MM.1S (cell line): ENCODE measurements around the gene TMEM82.

Experiments
- DNase-seq: peaks from one replicate; pipeline ENCODE4 v3.0.0-alpha.2; 2015
- H2AFZ ChIP-seq: fragments of 300-600 bp; sonication (generic); 2 replicates; pipeline ENCODE4 v1.6.0; 2016; ENCODE audit warnings: antibody characterized with exemption, low read length
- H3F3A ChIP-seq: fragments of 300-600 bp; sonication (generic); 2 replicates; pipeline ENCODE4 v1.6.1; 2016; ENCODE audit warnings: mild to moderate bottlenecking, antibody characterized with exemption, low read length, moderate library complexity, mixed read lengths; ENCODE audit not compliant: insufficient read depth
- H3K27ac ChIP-seq: fragments of 300-600 bp; sonication (generic); 2 replicates; pipeline ENCODE4 v1.5.1; 2016; ENCODE audit warnings: mild to moderate bottlenecking, low read length
- H3K27me3 ChIP-seq: fragments of 300-600 bp; sonication (generic); replicated peaks from 2 replicates; pipeline ENCODE4 v1.6.0; 2016; ENCODE audit warnings: low read length; ENCODE audit not compliant: insufficient read depth
- H3K36me3 ChIP-seq: fragments of 300-600 bp; sonication (generic); replicated peaks from 2 replicates; pipeline ENCODE4 v1.6.1; 2016; ENCODE audit warnings: mild to moderate bottlenecking, low read length, mixed read lengths; ENCODE audit not compliant: insufficient read depth
- H3K4me1 ChIP-seq: fragments of 300-600 bp; sonication (generic); 2 replicates; pipeline ENCODE4 v1.6.1; 2016; ENCODE audit warnings: low read length, mixed read lengths
- H3K4me2 ChIP-seq: fragments of 300-600 bp; sonication (generic); 2 replicates; pipeline ENCODE4 v1.6.0; 2016; ENCODE audit warnings: low read depth, low read length
- H3K4me3 ChIP-seq: fragments of 300-600 bp; sonication (generic); 2 replicates; pipeline ENCODE4 v1.5.1; 2016; ENCODE audit warnings: low read length, mixed read lengths
- H3K79me2 ChIP-seq: fragments of 300-600 bp; sonication (generic); 2 replicates; pipeline ENCODE4 v1.6.1; 2016; ENCODE audit warnings: mixed run types, low read length, mixed read lengths
- H3K9ac ChIP-seq: fragments of 300-600 bp; sonication (generic); 2 replicates; pipeline ENCODE4 v1.6.1; 2016; ENCODE audit warnings: low read length, mixed read lengths
- H3K9me2 ChIP-seq: fragments of 300-600 bp; sonication (generic); replicated peaks from 2 replicates; pipeline ENCODE4 v1.6.1; 2016; ENCODE audit warnings: mild to moderate bottlenecking, low read length, mixed read lengths; ENCODE audit not compliant: insufficient read depth
- H3K9me3 ChIP-seq: fragments of 300-600 bp; sonication (generic); replicated peaks from 2 replicates; pipeline ENCODE4 v1.6.1; 2016; ENCODE audit warnings: mild to moderate bottlenecking, low read length, mixed read lengths; ENCODE audit not compliant: insufficient read depth
- H4K20me1 ChIP-seq: fragments of 300-600 bp; sonication (generic); 2 replicates; pipeline ENCODE4 v1.6.1; 2016; ENCODE audit warnings: mild to moderate bottlenecking, low read length, moderate library complexity, mixed read lengths; ENCODE audit not compliant: insufficient read depth
- EZH2 ChIP-seq: fragments of 300-600 bp; sonication (generic); optimal IDR thresholded peaks from 2 replicates; pipeline ENCODE3; 2017; ENCODE audit warnings: low read depth, mild to moderate bottlenecking, antibody characterized with exemption, low read length, mixed read lengths
- EZH2phosphoT487 ChIP-seq: fragments of 300-600 bp; sonication (generic); IDR thresholded peaks from 2 replicates; pipeline ENCODE4 v1.6.1; 2018; ENCODE audit warnings: antibody characterized with exemption, low read length
- TF ChIP-seq, protein P1 (sequence below): fragments of 300-600 bp; sonication (generic); IDR thresholded peaks from 2 replicates; pipeline ENCODE4 v1.5.1; 2016; ENCODE audit warnings: antibody characterized with exemption, low read length, mixed read lengths

Gene TMEM82

DNA sequence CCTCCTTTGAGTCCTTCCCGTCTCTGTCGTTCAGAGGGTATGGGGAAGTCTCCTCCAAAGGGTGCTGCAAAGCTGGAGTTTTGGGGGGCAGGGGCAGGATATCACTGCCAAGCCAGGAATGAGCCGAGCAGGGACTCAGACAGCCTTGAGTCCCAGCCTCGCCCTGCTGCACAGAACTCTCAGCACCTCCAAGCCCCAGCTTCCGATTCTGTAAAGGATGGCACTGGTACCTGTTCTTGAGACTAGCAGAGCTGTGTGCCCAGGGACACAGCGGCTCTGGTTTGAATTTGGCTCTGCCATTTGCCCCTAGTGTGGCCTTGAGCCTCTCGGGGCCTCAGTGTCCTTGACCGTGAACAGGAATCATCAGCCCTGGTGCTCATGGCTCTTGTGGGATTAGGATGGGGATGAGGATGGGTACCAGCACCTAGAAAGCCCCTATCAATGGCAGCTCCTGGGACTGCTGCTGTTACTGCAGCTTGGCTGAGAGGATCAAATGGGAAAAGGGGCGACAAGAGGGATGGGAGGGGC is 14.8 kb downstream of the TMEM82 start:
- H4K20me1 ChIP-seq = no peaks in the 10 kb centered on the region
- H3K27ac ChIP-seq = no peak overlapping the region
- no peaks in the 10 kb centered on the region for H3F3A ChIP-seq
- no peaks in the 10 kb centered on the region for H3K79me2 ChIP-seq
- H3K9ac ChIP-seq = no peak overlapping the region
- no peaks in the 10 kb centered on the region for H3K9me2 ChIP-seq
- TF ChIP-seq EZH2phosphoT487 = no peak
- TF ChIP-seq, protein P1, sequence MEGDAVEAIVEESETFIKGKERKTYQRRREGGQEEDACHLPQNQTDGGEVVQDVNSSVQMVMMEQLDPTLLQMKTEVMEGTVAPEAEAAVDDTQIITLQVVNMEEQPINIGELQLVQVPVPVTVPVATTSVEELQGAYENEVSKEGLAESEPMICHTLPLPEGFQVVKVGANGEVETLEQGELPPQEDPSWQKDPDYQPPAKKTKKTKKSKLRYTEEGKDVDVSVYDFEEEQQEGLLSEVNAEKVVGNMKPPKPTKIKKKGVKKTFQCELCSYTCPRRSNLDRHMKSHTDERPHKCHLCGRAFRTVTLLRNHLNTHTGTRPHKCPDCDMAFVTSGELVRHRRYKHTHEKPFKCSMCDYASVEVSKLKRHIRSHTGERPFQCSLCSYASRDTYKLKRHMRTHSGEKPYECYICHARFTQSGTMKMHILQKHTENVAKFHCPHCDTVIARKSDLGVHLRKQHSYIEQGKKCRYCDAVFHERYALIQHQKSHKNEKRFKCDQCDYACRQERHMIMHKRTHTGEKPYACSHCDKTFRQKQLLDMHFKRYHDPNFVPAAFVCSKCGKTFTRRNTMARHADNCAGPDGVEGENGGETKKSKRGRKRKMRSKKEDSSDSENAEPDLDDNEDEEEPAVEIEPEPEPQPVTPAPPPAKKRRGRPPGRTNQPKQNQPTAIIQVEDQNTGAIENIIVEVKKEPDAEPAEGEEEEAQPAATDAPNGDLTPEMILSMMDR = no peak
- no peak overlapping the region for H3K4me2 ChIP-seq
- H3K36me3 ChIP-seq = no peaks in the 10 kb centered on the region
- H2AFZ ChIP-seq = no peak overlapping the region
- H3K4me3 ChIP-seq = no peak overlapping the region
- H3K27me3 ChIP-seq = peaks cover 61% of the 10 kb centered on the region
- DNase-seq = no peak
- H3K9me3 ChIP-seq = no peaks in the 10 kb centered on the region
- H3K4me1 ChIP-seq = no peaks in the 10 kb centered on the region

DNA sequence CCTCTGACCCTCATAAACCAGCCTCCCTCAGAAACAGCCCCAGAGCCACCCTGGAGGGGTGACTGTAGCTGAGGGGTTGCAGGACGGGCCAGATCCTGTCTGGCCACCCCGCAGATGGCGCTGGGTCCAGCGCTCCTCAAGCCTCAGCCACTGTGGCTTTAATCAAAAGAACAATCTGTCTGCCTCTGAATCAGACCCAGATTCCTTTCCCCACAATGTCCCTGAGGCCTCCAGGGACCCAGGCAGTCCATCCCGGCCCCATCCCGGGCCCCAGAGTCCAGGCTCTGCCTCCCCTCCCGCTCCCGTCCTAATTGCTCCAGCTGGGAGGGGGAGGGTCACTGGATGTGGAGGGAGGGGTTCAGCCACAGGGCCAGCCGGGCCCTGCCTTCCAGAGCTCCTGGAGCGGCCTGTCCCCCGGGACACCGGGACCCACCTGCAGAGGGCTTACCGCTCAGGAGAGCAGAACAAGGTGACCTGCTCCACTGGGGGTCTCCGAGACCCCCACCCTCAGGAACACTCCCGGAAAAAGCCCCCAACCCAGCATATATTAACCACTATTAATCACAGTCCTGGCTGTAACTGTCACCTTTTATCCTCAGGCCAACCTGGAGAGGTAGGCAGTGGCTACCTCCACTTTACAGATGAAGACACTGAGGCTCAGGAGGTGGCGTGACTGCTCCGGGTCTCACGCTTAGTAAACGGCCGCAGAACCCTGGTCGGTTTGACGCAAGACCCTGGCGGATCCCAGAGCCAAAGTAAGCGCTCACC is 15.5 kb downstream of the TMEM82 start:
- no peak overlapping the region for H3K9ac ChIP-seq
- no peak overlapping the region for H3K4me2 ChIP-seq

GRCh38 chr1:15758343-15758931 is 16.1 kb downstream of the TMEM82 start, which contains the start of gene FBLIM1:
FBLIM1 (plus strand) TSS chr1:15758795; CDS start chr1:15764984, 6,189 bp downstream.
- H3K9me2 ChIP-seq = no peaks in the 10 kb centered on the region
- no peak within 1 kb of the TSS for H3K4me3 ChIP-seq
- H3K9me3 ChIP-seq = no peaks in the 10 kb centered on the region
- H3K27ac ChIP-seq = no peak within 1 kb of the TSS
- H3K4me2 ChIP-seq = no peak within 1 kb of the TSS
- TF ChIP-seq EZH2 (no peak), EZH2phosphoT487 (no peak)
- TF ChIP-seq, protein P1 = no peak
- no peak within 1 kb of the TSS for H2AFZ ChIP-seq
- DNase-seq = no peak
- H3K79me2 ChIP-seq = no peaks in the 10 kb centered on the region
- H3F3A ChIP-seq = no peaks in the 10 kb centered on the region
- H3K4me1 ChIP-seq = no peaks in the 10 kb centered on the region
- H3K9ac ChIP-seq = no peak within 1 kb of the TSS
- H3K27me3 ChIP-seq = peaks cover 61% of the 10 kb centered on the region
- H4K20me1 ChIP-seq = no peaks in the 10 kb centered on the region
- no peaks in the 10 kb centered on the region for H3K36me3 ChIP-seq

More for the DNA sequence above, 15.5 kb downstream of the TMEM82 start:
- no peaks in the 10 kb centered on the region for H3K4me1 ChIP-seq
- H3K27me3 ChIP-seq = peaks cover 61% of the 10 kb centered on the region
- TF ChIP-seq EZH2 = no peak
- TF ChIP-seq, protein P1 = no peak
- no peak for TF ChIP-seq EZH2phosphoT487
- no peaks in the 10 kb centered on the region for H3K79me2 ChIP-seq
- H3K36me3 ChIP-seq = no peaks in the 10 kb centered on the region
- H3K9me3 ChIP-seq = no peaks in the 10 kb centered on the region
- H4K20me1 ChIP-seq = no peaks in the 10 kb centered on the region
- H3F3A ChIP-seq = no peaks in the 10 kb centered on the region
- DNase-seq = no peak
- no peak overlapping the region for H3K4me3 ChIP-seq
- no peak overlapping the region for H2AFZ ChIP-seq
- H3K27ac ChIP-seq = no peak overlapping the region
- H3K9me2 ChIP-seq = no peaks in the 10 kb centered on the region
